Gastroesophageal sphincter (tissue), 3 donors: ENCODE data around the gene GNPTG.

ENCODE experiments used
- CTCF ChIP-seq, 4 experiments: fragments of 200-600 bp in 2 of 4; fragments of 450-650 bp in 2 of 4; sonication (generic) in 1 of 4; IDR thresholded peaks; one replicate each; pipeline ENCODE4 v1.5.1; 2017 to 2019; ENCODE audit warnings: antibody characterized with exemption in 4 of 4, mild to moderate bottlenecking in 2 of 4, moderate library complexity in 2 of 4
- POLR2A ChIP-seq, 2 donors: fragments of 450-650 bp; IDR thresholded peaks; one replicate each; pipeline ENCODE4 v1.6.1; 2017; ENCODE audit warnings: antibody characterized with exemption in 2 of 2, mild to moderate bottlenecking in 2 of 2, moderate library complexity in 1 of 2
- POLR2AphosphoS5 ChIP-seq: sonication (generic); formaldehyde crosslinking; IDR thresholded peaks from one replicate; pipeline ENCODE4 v1.6.1; 2017; ENCODE audit warnings: antibody characterized with exemption

GRCh38 chr16:1348441-1348840, 3.3 kb upstream of the GNPTG start:
- TF ChIP-seq CTCF (IDR thresholded peaks at IDR 0.05) (no peak), POLR2AphosphoS5 (no peak), POLR2A (IDR thresholded peaks at IDR 0.05) (no peak)
